Effector memory CD4-positive, alpha-beta T cell (primary cell): ENCODE measurements around the gene CNFN.

Source experiments
- DNase-seq, 3 donors: peaks; one replicate each; pipeline ENCODE4 v3.0.0-alpha.2; 2020
- H3K27ac ChIP-seq: 2 replicates; pipeline ENCODE4 v1.7.0; 2013; ENCODE audit warnings: mild to moderate bottlenecking, low read length, moderate library complexity; ENCODE audit not compliant: insufficient read depth, poor library complexity, severe bottlenecking
- H3K27me3 ChIP-seq: replicated peaks from 2 replicates; pipeline ENCODE4 v1.7.0; 2013; ENCODE audit warnings: mild to moderate bottlenecking, low read length; ENCODE audit not compliant: insufficient read depth, control insufficient read depth, poor library complexity, severe bottlenecking
- H3K36me3 ChIP-seq: 2 replicates; pipeline ENCODE4 v1.7.0; 2013; ENCODE audit warnings: mild to moderate bottlenecking, low read length, moderate library complexity; ENCODE audit not compliant: control insufficient read depth, insufficient read depth
- H3K4me1 ChIP-seq: 2 replicates; pipeline ENCODE4 v1.7.0; 2013; ENCODE audit warnings: low read length, mild to moderate bottlenecking; ENCODE audit not compliant: control insufficient read depth, insufficient read depth, poor library complexity, severe bottlenecking
- H3K4me3 ChIP-seq: 2 replicates; pipeline ENCODE4 v1.7.0; 2013; ENCODE audit warnings: low read length, low read depth, mild to moderate bottlenecking; ENCODE audit not compliant: insufficient read depth, poor library complexity, severe bottlenecking
- H3K9me3 ChIP-seq: 2 replicates; pipeline ENCODE4 v1.7.0; 2013; ENCODE audit warnings: mild to moderate bottlenecking, low read length, moderate library complexity; ENCODE audit not compliant: control insufficient read depth

Gene CNFN

GRCh38 chr19:42353341-42354015 lies 36.6 kb downstream of the CNFN start:
- DNase-seq = no peak
- Histone ChIP-seq H3K9me3 (no peaks in the 10 kb centered on the region), H3K4me1 (no peaks in the 10 kb centered on the region), H3K27ac (no peak overlapping the region), H3K27me3 (no peaks in the 10 kb centered on the region), H3K4me3 (no peak overlapping the region), H3K36me3 (no peaks in the 10 kb centered on the region)

- no peak for DNase-seq
- Histone ChIP-seq H3K36me3 (no peaks in the 10 kb centered on the region), H3K27me3 (no peaks in the 10 kb centered on the region), H3K9me3 (no peaks in the 10 kb centered on the region), H3K27ac (no peak overlapping the region), H3K4me1 (no peaks in the 10 kb centered on the region), H3K4me3 (no peak overlapping the region)
Measured at GRCh38 chr19:42352301-42353259, 37.5 kb downstream of the CNFN start.

- H3K9me3 ChIP-seq = no peaks in the 10 kb centered on the region
- H3K36me3 ChIP-seq = no peaks in the 10 kb centered on the region
- no peaks in the 10 kb centered on the region for H3K27me3 ChIP-seq
- no peak overlapping the region for H3K27ac ChIP-seq
- no peak overlapping the region for H3K4me3 ChIP-seq
- DNase-seq = no peak
- no peaks in the 10 kb centered on the region for H3K4me1 ChIP-seq
Measured at GRCh38 chr19:42351079-42351735, 38.9 kb downstream of the CNFN start.

- DNase-seq = no peak
- H3K4me1 ChIP-seq = no peaks in the 10 kb centered on the region
- H3K27ac ChIP-seq = no peak overlapping the region
- no peaks in the 10 kb centered on the region for H3K36me3 ChIP-seq
- H3K4me3 ChIP-seq = no peak overlapping the region
- no peaks in the 10 kb centered on the region for H3K27me3 ChIP-seq
- H3K9me3 ChIP-seq = no peaks in the 10 kb centered on the region
Measured at GRCh38 chr19:42350417-42350816, 39.7 kb downstream of the CNFN start.

GRCh38 chr19:42349378-42350107 lies 40.6 kb downstream of the CNFN start:
- Histone ChIP-seq H3K9me3 (no peaks in the 10 kb centered on the region), H3K36me3 (no peaks in the 10 kb centered on the region), H3K27ac (no peak overlapping the region), H3K4me1 (no peaks in the 10 kb centered on the region), H3K27me3 (no peaks in the 10 kb centered on the region), H3K4me3 (no peak overlapping the region)
- DNase-seq = no peak

- no peaks in the 10 kb centered on the region for H3K27me3 ChIP-seq
- H3K4me3 ChIP-seq = no peak overlapping the region
- H3K27ac ChIP-seq = no peak overlapping the region
- no peaks in the 10 kb centered on the region for H3K9me3 ChIP-seq
- H3K36me3 ChIP-seq = no peaks in the 10 kb centered on the region
- no peak for DNase-seq
- no peaks in the 10 kb centered on the region for H3K4me1 ChIP-seq
Measured at GRCh38 chr19:42348211-42348610, 41.9 kb downstream of the CNFN start.

- no peak overlapping the region for H3K27ac ChIP-seq
- H3K27me3 ChIP-seq = no peaks in the 10 kb centered on the region
- no peaks in the 10 kb centered on the region for H3K36me3 ChIP-seq
- DNase-seq = no peak
- no peaks in the 10 kb centered on the region for H3K9me3 ChIP-seq
- no peak overlapping the region for H3K4me3 ChIP-seq
- no peaks in the 10 kb centered on the region for H3K4me1 ChIP-seq
Measured at GRCh38 chr19:42345191-42345812, 44.8 kb downstream of the CNFN start.

GRCh38 chr19:42344336-42344893 lies 45.7 kb downstream of the CNFN start:
- Histone ChIP-seq H3K9me3 (no peaks in the 10 kb centered on the region), H3K36me3 (no peaks in the 10 kb centered on the region), H3K4me1 (no peaks in the 10 kb centered on the region), H3K4me3 (no peak overlapping the region), H3K27ac (no peak overlapping the region), H3K27me3 (no peaks in the 10 kb centered on the region)
- no peak for DNase-seq
